Gastrocnemius medialis (tissue), 4 donors: ENCODE results near the gene OSMR.

Source experiments
- CTCF ChIP-seq, 5 experiments: fragments of 450-650 bp in 3 of 5; fragments of 200-600 bp in 2 of 5; sonication (generic) in 2 of 5; IDR thresholded peaks in 4 of 5; conservative IDR thresholded peaks in 1 of 5; 1 replicate in 4 of 5; 2 replicates in 1 of 5; pipeline ENCODE4 v1.5.1; 2016 to 2019; ENCODE audit warnings: antibody characterized with exemption in 5 of 5, mild to moderate bottlenecking in 3 of 5, moderate library complexity in 3 of 5
- POLR2A ChIP-seq, 2 donors: fragments of 450-650 bp; IDR thresholded peaks; one replicate each; pipeline ENCODE4 v1.6.1; 2017; ENCODE audit warnings: antibody characterized with exemption in 2 of 2, mild to moderate bottlenecking in 2 of 2, moderate library complexity in 2 of 2

- TF ChIP-seq CTCF (IDR thresholded peaks at IDR 0.05 in 4 of 5, conservative IDR thresholded peaks at IDR 0.05 in 1 of 5) (no peak), POLR2A (IDR thresholded peaks at IDR 0.05) (no peak)
These were observed 46.6 kb downstream of the OSMR start for GRCh38 chr5:38892363-38892762.
